Measurements from ENCODE around the gene MYL3. TPM values are rescaled to one million over a fixed set of nuclear protein-coding genes. Genes with fewer than 3 reads are reported as not detected.

The MYL3 gene
- total and polyA plus RNA-seq, 2 experiments from 2014 or later, result not detected

GRCh38 chr3:46867550-46867898 lies 4.3 kb upstream of the MYL3 start:
- H3K27me3 Mint-ChIP-seq (ENCODE audit: insufficient read depth, low read depth, poor library complexity), result peaks cover 20% of the 10 kb centered on the region
- Histone ChIP-seq H3F3A (replicated peaks; ENCODE audit: low read depth) (no peaks in the 10 kb centered on the region), H3K4me1 (ENCODE audit: insufficient read depth) (no peaks in the 10 kb centered on the region), H3K4me2 (no peak overlapping the region), H3K9me2 (ENCODE audit: insufficient read depth) (no peaks in the 10 kb centered on the region), H3K4me3 (no peak overlapping the region), H3K36me3 (ENCODE audit: insufficient read depth) (no peaks in the 10 kb centered on the region), H3K27me3 (ENCODE audit: insufficient read depth) (no peaks in the 10 kb centered on the region), H4K20me1 (replicated peaks; ENCODE audit: insufficient read depth) (no peaks in the 10 kb centered on the region), H3K79me2 (replicated peaks; ENCODE audit: insufficient read depth) (no peaks in the 10 kb centered on the region), H3K27ac (ENCODE audit: low read depth) (no peak overlapping the region), H2AFZ (no peak overlapping the region)
- H3K9me3 Mint-ChIP-seq, result no peaks in the 10 kb centered on the region
- no peaks in the 10 kb centered on the region for H3K36me3 Mint-ChIP-seq (ENCODE audit: low read depth)
- H3K4me3 Mint-ChIP-seq, result no peak overlapping the region
- TF ChIP-seq REST (IDR thresholded peaks at IDR 0.05; ENCODE audit: unreplicated experiment) (no peak), ZNF114 (CRISPR knock-in tag; IDR thresholded peaks at IDR 0.05) (no peak), EZH2 (IDR thresholded peaks at IDR 0.05; ENCODE audit: low read depth, unreplicated experiment) (no peak), JUNB (IDR thresholded peaks at IDR 0.05; ENCODE audit: unreplicated experiment) (no peak), ZNF462 (CRISPR knock-in tag; IDR thresholded peaks at IDR 0.05) (no peak), CTCF (conservative IDR thresholded peaks at IDR 0.05; ENCODE audit: low read depth in 2 of 2) (no peak), ETS1 (IDR thresholded peaks at IDR 0.05) (no peak), CREB1 (CRISPR knock-in tag; IDR thresholded peaks at IDR 0.05; ENCODE audit: low read depth) (no peak), EZH2phosphoT487 (IDR thresholded peaks at IDR 0.05; ENCODE audit: unreplicated experiment) (no peak), POLR2AphosphoS5 (IDR thresholded peaks at IDR 0.05; ENCODE audit: low read depth) (no peak), ZNF331 (CRISPR knock-in tag; IDR thresholded peaks at IDR 0.05; ENCODE audit: low read depth) (no peak), STAT1 (IDR thresholded peaks at IDR 0.05; ENCODE audit: unreplicated experiment) (no peak), NANOG (IDR thresholded peaks at IDR 0.05; ENCODE audit: borderline replicate concordance) (no peak)
- peak; percentile 33 for DNase-seq (ENCODE audit: low spot score)
- H3K4me1 Mint-ChIP-seq, result peaks cover 7% of the 10 kb centered on the region
- H3K27ac Mint-ChIP-seq, result no peak overlapping the region
- ATAC-seq, result peak; percentile 57
